H9 (cell line): Measurements from ENCODE around the gene PMEL. TPM values are rescaled to one million over a fixed set of nuclear protein-coding genes. Genes with fewer than 3 reads are reported as not detected.
"Not testable (repeated sequence)": the region's sequence is repeated elsewhere in the genome, so short reads cannot be mapped to it uniquely, and the experiment has no call there.

ENCODE experiments used
- DNase-seq: peaks from one replicate; pipeline ENCODE4 v3.0.0-alpha.2; 2017
- H2AFZ ChIP-seq: one replicate; pipeline ENCODE4 v1.6.1; 2013; ENCODE audit warnings: mild to moderate bottlenecking, low read length, control low read depth, moderate library complexity
- H2AK5ac ChIP-seq: 2 replicates; pipeline ENCODE4 v1.6.1; 2013; ENCODE audit warnings: low read length, control low read depth, mixed read lengths; ENCODE audit not compliant: insufficient read length
- H2BK120ac ChIP-seq: one replicate; pipeline ENCODE4 v1.6.1; 2013; ENCODE audit warnings: low read depth, mild to moderate bottlenecking, low read length, control low read depth, inconsistent platforms; ENCODE audit not compliant: poor library complexity, severe bottlenecking
- H2BK12ac ChIP-seq: 2 replicates; pipeline ENCODE4 v1.6.1; 2013; ENCODE audit warnings: low read length, control low read depth, mixed read lengths, low read depth; ENCODE audit not compliant: insufficient read length
- H2BK15ac ChIP-seq: 2 replicates; pipeline ENCODE4 v1.6.1; 2013; ENCODE audit warnings: low read depth, low read length, control low read depth
- H2BK20ac ChIP-seq: one replicate; pipeline ENCODE4 v1.6.1; 2013; ENCODE audit warnings: low read depth, mild to moderate bottlenecking, low read length, control low read depth, inconsistent platforms; ENCODE audit not compliant: poor library complexity, severe bottlenecking
- H2BK5ac ChIP-seq: 2 replicates; pipeline ENCODE4 v1.6.1; 2013; ENCODE audit warnings: low read length, control low read depth, mixed read lengths; ENCODE audit not compliant: insufficient read length
- H3K14ac ChIP-seq: 2 replicates; pipeline ENCODE4 v1.6.1; 2013; ENCODE audit warnings: low read length, control low read depth; ENCODE audit not compliant: insufficient read depth
- H3K18ac ChIP-seq: 2 replicates; pipeline ENCODE4 v1.6.1; 2013; ENCODE audit warnings: low read depth, mild to moderate bottlenecking, mixed read lengths, low read length, control low read depth; ENCODE audit not compliant: insufficient read length
- H3K23ac ChIP-seq: 2 replicates; pipeline ENCODE4 v1.6.1; 2013; ENCODE audit warnings: low read length, control low read depth, mixed read lengths, low read depth; ENCODE audit not compliant: insufficient read length
- H3K23me2 ChIP-seq: 2 replicates; pipeline ENCODE4 v1.6.1; 2013; ENCODE audit warnings: low read depth, mild to moderate bottlenecking, mixed read lengths, low read length, control low read depth; ENCODE audit not compliant: insufficient read length, poor library complexity, severe bottlenecking
- H3K27ac ChIP-seq: 2 replicates; pipeline ENCODE4 v1.5.1; 2013; ENCODE audit warnings: low read length, control low read depth, mixed read lengths, low read depth; ENCODE audit not compliant: insufficient read length
- H3K27me3 ChIP-seq: 2 replicates; pipeline ENCODE4 v1.6.1; 2013; ENCODE audit warnings: low read length, control low read depth, inconsistent platforms; ENCODE audit not compliant: insufficient read depth
- H3K4ac ChIP-seq: 2 replicates; pipeline ENCODE4 v1.6.1; 2013; ENCODE audit warnings: low read depth, mild to moderate bottlenecking, control low read depth, inconsistent platforms, low read length, moderate library complexity
- H3K4me1 ChIP-seq: 2 replicates; pipeline ENCODE4 v1.6.1; 2013; ENCODE audit warnings: low read length, control low read depth, inconsistent platforms; ENCODE audit not compliant: insufficient read depth
- H3K4me2 ChIP-seq: 2 replicates; pipeline ENCODE4 v1.6.1; 2013; ENCODE audit warnings: low read length, control low read depth, mixed read lengths; ENCODE audit not compliant: insufficient read length, insufficient read depth
- H3K56ac ChIP-seq: 2 replicates; pipeline ENCODE4 v1.6.1; 2013; ENCODE audit warnings: low read depth, mild to moderate bottlenecking, mixed read lengths, low read length, control low read depth; ENCODE audit not compliant: insufficient read length
- H3K79me1 ChIP-seq: 2 replicates; pipeline ENCODE4 v1.6.1; 2013; ENCODE audit warnings: low read depth, mild to moderate bottlenecking, moderate library complexity, low read length, control low read depth, inconsistent platforms; ENCODE audit not compliant: insufficient read depth, poor library complexity, severe bottlenecking
- H3K79me2 ChIP-seq: 2 replicates; pipeline ENCODE4 v1.6.1; 2013; ENCODE audit warnings: low read length, control low read depth, inconsistent platforms; ENCODE audit not compliant: insufficient read depth
- H3K9ac ChIP-seq: 2 replicates; pipeline ENCODE4 v1.6.1; 2013; ENCODE audit warnings: low read length, control low read depth, mixed read lengths; ENCODE audit not compliant: insufficient read length; ENCODE audit errors: extremely low read depth
- H3K9me3 ChIP-seq: one replicate; pipeline ENCODE4 v1.6.1; 2013; ENCODE audit warnings: low read depth, low read length, inconsistent platforms; ENCODE audit not compliant: control insufficient read depth
- H3T11ph ChIP-seq: one replicate; pipeline ENCODE4 v1.6.1; 2013; ENCODE audit warnings: mild to moderate bottlenecking, low read length, control low read depth, inconsistent platforms
- H4K20me1 ChIP-seq: one replicate; pipeline ENCODE4 v1.6.1; 2013; ENCODE audit not compliant: control insufficient read depth, insufficient read length, insufficient read depth
- H4K5ac ChIP-seq: 2 replicates; pipeline ENCODE4 v1.6.1; 2013; ENCODE audit warnings: low read depth, mild to moderate bottlenecking, mixed read lengths, low read length, control low read depth; ENCODE audit not compliant: insufficient read length
- H4K8ac ChIP-seq: replicated peaks from 2 replicates; pipeline ENCODE4 v1.6.1; 2013; ENCODE audit warnings: low read length, control low read depth, mixed read lengths, low read depth; ENCODE audit not compliant: insufficient read length
- H4K91ac ChIP-seq: 2 replicates; pipeline ENCODE4 v1.6.1; 2013; ENCODE audit warnings: low read depth, mild to moderate bottlenecking, moderate library complexity, mixed read lengths, low read length, control low read depth; ENCODE audit not compliant: insufficient read length
- H3K27ac Mint-ChIP-seq, 3 experiments: 2 replicates in 2 of 3; 3 replicates in 1 of 3; pipeline ENCODE4 v1.8.0; 2020 to 2021; ENCODE audit warnings: mixed read lengths in 3 of 3, mild to moderate bottlenecking in 1 of 3, moderate library complexity in 1 of 3
- H3K27me3 Mint-ChIP-seq: 2 replicates; pipeline ENCODE4 v1.8.0; 2021; ENCODE audit warnings: low read depth, mild to moderate bottlenecking, moderate library complexity, mixed read lengths
- H3K36me3 Mint-ChIP-seq, 3 experiments: 2 replicates in 2 of 3; 3 replicates in 1 of 3; pipeline ENCODE4 v1.8.0; 2020 to 2021; ENCODE audit warnings: low read depth in 3 of 3, mixed read lengths in 3 of 3; ENCODE audit not compliant: insufficient read depth in 1 of 3
- H3K4me1 Mint-ChIP-seq, 2 experiments: 2 replicates each; pipeline ENCODE4 v1.8.0; 2020; ENCODE audit warnings: mixed read lengths in 2 of 2
- H3K4me3 Mint-ChIP-seq, 2 experiments: 2 replicates in 1 of 2; 3 replicates in 1 of 2; pipeline ENCODE4 v1.8.0; 2020 to 2021; ENCODE audit warnings: mild to moderate bottlenecking in 2 of 2, mixed read lengths in 2 of 2, moderate library complexity in 1 of 2
- H3K9me3 Mint-ChIP-seq, 2 experiments: 2 replicates in 1 of 2; 3 replicates in 1 of 2; pipeline ENCODE4 v1.8.0; 2020; ENCODE audit warnings: mild to moderate bottlenecking in 2 of 2, mixed read lengths in 2 of 2, moderate library complexity in 1 of 2
- CTCF ChIP-seq: fragments of 200-600 bp; sonication (generic); conservative IDR thresholded peaks from 3 replicates; pipeline ENCODE4 v1.8.0; 2021; ENCODE audit warnings: antibody characterized with exemption, mild to moderate bottlenecking
- WGBS: extraction: QIAGEN DNeasy Blood & Tissue Kit; methylation state at CpG from one replicate; pipeline ENCODE4 v1.1.7; 2013; ENCODE audit warnings: missing lambda C conversion rate, low lambda C conversion rate, mixed read lengths; ENCODE audit not compliant: insufficient read length; ENCODE audit errors: extremely low coverage; 5-methylcytosine and 5-hydroxymethylcytosine counted together
- total RNA-seq: library from RNA; stranded (reverse); gene quantifications from 2 replicates; pipeline ENCODE4 v1.2.1, GENCODE V29; 2021

Gene PMEL
- total RNA-seq, 1 experiment from 2014 or later = 72.6 TPM

GRCh38 chr12:55925371-55925770 lies 40.5 kb downstream of the PMEL start:
- no peak overlapping the region for H3K56ac ChIP-seq
- H2BK15ac ChIP-seq = no peak overlapping the region
- TF ChIP-seq CTCF = no peak
- Mint-ChIP-seq H3K27ac (peak overlapping the region; percentile 14 to 62 (median 20); a peak in 5 of 7 replicates), H3K4me3 (peak overlapping the region; percentile 96 to 99), H3K36me3 (peaks cover 11 to 34% (median 33%) of the 10 kb centered on the region in 3 experiments; a peak in 6 of 7 replicates), H3K4me1 (peaks cover 26 to 29% of the 10 kb centered on the region in 2 experiments), H3K27me3 (no peaks in the 10 kb centered on the region), H3K9me3 (no peaks in the 10 kb centered on the region)
- peak overlapping the region; percentile 90 for H3K4me2 ChIP-seq
- H3K18ac ChIP-seq = no peak overlapping the region
- H3K9me3 ChIP-seq = no peaks in the 10 kb centered on the region
- H2BK120ac ChIP-seq = no peak overlapping the region
- H3K79me2 ChIP-seq = peaks cover 35% of the 10 kb centered on the region; the same call in 1 of the 2 replicates
- H3K27me3 ChIP-seq = no peaks in the 10 kb centered on the region
- no peak overlapping the region for H2BK20ac ChIP-seq
- no CpG with 5 or more reads among the region's 4 CpGs for WGBS
- no peak overlapping the region for H3K23ac ChIP-seq
- H3K9ac ChIP-seq = peak overlapping the region; percentile 14
- DNase-seq = no peak
- no peak overlapping the region for H3K27ac ChIP-seq
- H4K20me1 ChIP-seq = no peaks in the 10 kb centered on the region
- no peak overlapping the region for H2BK12ac ChIP-seq
- H3K79me1 ChIP-seq = peaks cover 9% of the 10 kb centered on the region
- H4K8ac ChIP-seq = no peak overlapping the region
- H3K14ac ChIP-seq = no peak overlapping the region
- peaks cover 3% of the 10 kb centered on the region; the same call in 1 of the 2 replicates for H3K4me1 ChIP-seq
- H2AK5ac ChIP-seq = no peak overlapping the region
- no peak overlapping the region for H2AFZ ChIP-seq
- peaks cover 6% of the 10 kb centered on the region for H3K23me2 ChIP-seq
- no peak overlapping the region for H2BK5ac ChIP-seq
- no peak overlapping the region for H4K5ac ChIP-seq
- no peak overlapping the region for H4K91ac ChIP-seq
- no peak overlapping the region for H3K4ac ChIP-seq
- H3T11ph ChIP-seq = no peak overlapping the region

GRCh38 chr12:55923648-55924047 lies 42.2 kb downstream of the PMEL start:
- not testable (repeated sequence) for H2BK15ac ChIP-seq, H2BK5ac ChIP-seq, H3K4me3 Mint-ChIP-seq, H2AK5ac ChIP-seq, H3K4ac ChIP-seq, H2BK20ac ChIP-seq, H3K27me3 ChIP-seq, H3K18ac ChIP-seq, H2BK12ac ChIP-seq, H4K5ac ChIP-seq, H2AFZ ChIP-seq, H4K8ac ChIP-seq, H3K79me1 ChIP-seq, H3K9me3 ChIP-seq, H3T11ph ChIP-seq, H3K23ac ChIP-seq, H3K4me2 ChIP-seq, H3K27ac ChIP-seq, DNase-seq, H4K91ac ChIP-seq, H3K27ac Mint-ChIP-seq, H3K4me1 ChIP-seq, H3K9me3 Mint-ChIP-seq, H3K56ac ChIP-seq, H2BK120ac ChIP-seq, H3K9ac ChIP-seq, H4K20me1 ChIP-seq, H3K27me3 Mint-ChIP-seq, H3K23me2 ChIP-seq, H3K14ac ChIP-seq
- peaks cover 39% of the 10 kb centered on the region; the same call in 1 of the 2 replicates for H3K79me2 ChIP-seq
- WGBS = no CpG with 5 or more reads among the region's 9 CpGs
- Mint-ChIP-seq H3K36me3 (peaks cover 11 to 34% (median 33%) of the 10 kb centered on the region in 3 experiments; a peak in 6 of 7 replicates), H3K4me1 (peaks cover 18 to 22% of the 10 kb centered on the region in 2 experiments)
